ENCODE data around the gene CELA3A.
A peak's percentile ranks its signal among the peaks of the same experiment; 100 is the strongest.

The CELA3A gene

GRCh38 chr1:22040286-22040623 lies 38.8 kb downstream of the CELA3A start:
- in situ Hi-C loops (cut with HindIII; ENCODE audit: low pct_ligation_motif_present, low pct_unique_long_range_greater_than_20kb, low sequenced_read_pairs): no loop called here
- DNase-seq: no peak

GRCh38 chr1:22041505-22041904 lies 40.0 kb downstream of the CELA3A start:
- in situ Hi-C loops (cut with HindIII; ENCODE audit: low pct_ligation_motif_present, low pct_unique_long_range_greater_than_20kb, low sequenced_read_pairs): no loop called here
- DNase-seq: no peak

- no peak for DNase-seq
- in situ Hi-C loops (cut with HindIII; ENCODE audit: low pct_ligation_motif_present, low pct_unique_long_range_greater_than_20kb, low sequenced_read_pairs): no loop called here
Observed at GRCh38 chr1:22043198-22043769, 41.8 kb downstream of the CELA3A start.

GRCh38 chr1:22044690-22045420 lies 43.4 kb downstream of the CELA3A start:
- in situ Hi-C loops (cut with HindIII; ENCODE audit: low pct_ligation_motif_present, low pct_unique_long_range_greater_than_20kb, low sequenced_read_pairs): no loop called here
- DNase-seq: no peak

GRCh38 chr1:22045604-22046228 lies 44.3 kb downstream of the CELA3A start:
- DNase-seq: no peak
- in situ Hi-C loops (cut with HindIII; ENCODE audit: low pct_ligation_motif_present, low pct_unique_long_range_greater_than_20kb, low sequenced_read_pairs): no loop called here

GRCh38 chr1:22048351-22049192 lies 47.1 kb downstream of the CELA3A start:
- no peak for DNase-seq
- in situ Hi-C loops (cut with HindIII; ENCODE audit: low pct_ligation_motif_present, low pct_unique_long_range_greater_than_20kb, low sequenced_read_pairs): no loop called here

GRCh38 chr1:22050330-22050729 lies 48.9 kb downstream of the CELA3A start:
- in situ Hi-C loops (cut with HindIII; ENCODE audit: low pct_ligation_motif_present, low pct_unique_long_range_greater_than_20kb, low sequenced_read_pairs): no loop called here
- DNase-seq: no peak

- in situ Hi-C loops (cut with HindIII; ENCODE audit: low pct_ligation_motif_present, low pct_unique_long_range_greater_than_20kb, low sequenced_read_pairs): no loop called here
- DNase-seq: no peak
Observed at GRCh38 chr1:22051607-22052114, 50.2 kb downstream of the CELA3A start.

GRCh38 chr1:22052115-22053016 lies 50.9 kb downstream of the CELA3A start, which contains the start of gene CDC42:
Gene CDC42 (plus strand): TSS chr1:22052709. CDS start chr1:22078479, 25,770 bp downstream.
- DNase-seq: peak; percentile 93
- in situ Hi-C loops (cut with HindIII; ENCODE audit: low pct_ligation_motif_present, low pct_unique_long_range_greater_than_20kb, low sequenced_read_pairs): no loop called here

GRCh38 chr1:22053017-22053860 lies 51.8 kb downstream of the CELA3A start:
- in situ Hi-C loops (cut with HindIII; ENCODE audit: low pct_ligation_motif_present, low pct_unique_long_range_greater_than_20kb, low sequenced_read_pairs): no loop called here
- peak; percentile 55 for DNase-seq

GRCh38 chr1:22053861-22054770 lies 52.7 kb downstream of the CELA3A start:
- no peak for DNase-seq
- in situ Hi-C loops (cut with HindIII; ENCODE audit: low pct_ligation_motif_present, low pct_unique_long_range_greater_than_20kb, low sequenced_read_pairs): no loop called here

- in situ Hi-C loops (cut with HindIII; ENCODE audit: low pct_ligation_motif_present, low pct_unique_long_range_greater_than_20kb, low sequenced_read_pairs): no loop called here
- DNase-seq: no peak
Observed at GRCh38 chr1:22055463-22055862, 54.0 kb downstream of the CELA3A start.

- DNase-seq: no peak
- in situ Hi-C loops (cut with HindIII; ENCODE audit: low pct_ligation_motif_present, low pct_unique_long_range_greater_than_20kb, low sequenced_read_pairs): no loop called here
Observed at GRCh38 chr1:22056043-22056442, 54.6 kb downstream of the CELA3A start.

GRCh38 chr1:22056936-22057335 lies 55.5 kb downstream of the CELA3A start:
- in situ Hi-C loops (cut with HindIII; ENCODE audit: low pct_ligation_motif_present, low pct_unique_long_range_greater_than_20kb, low sequenced_read_pairs): no loop called here
- no peak for DNase-seq

GRCh38 chr1:22057861-22058260 lies 56.4 kb downstream of the CELA3A start:
- no peak for DNase-seq
- in situ Hi-C loops (cut with HindIII; ENCODE audit: low pct_ligation_motif_present, low pct_unique_long_range_greater_than_20kb, low sequenced_read_pairs): no loop called here
